ENCODE data around the gene GDF2. TPM values are rescaled to one million over a fixed set of nuclear protein-coding genes. Genes with fewer than 3 reads are reported as not detected.

Gene GDF2
- total and polyA plus RNA-seq, 2 donors = not detected

DNA sequence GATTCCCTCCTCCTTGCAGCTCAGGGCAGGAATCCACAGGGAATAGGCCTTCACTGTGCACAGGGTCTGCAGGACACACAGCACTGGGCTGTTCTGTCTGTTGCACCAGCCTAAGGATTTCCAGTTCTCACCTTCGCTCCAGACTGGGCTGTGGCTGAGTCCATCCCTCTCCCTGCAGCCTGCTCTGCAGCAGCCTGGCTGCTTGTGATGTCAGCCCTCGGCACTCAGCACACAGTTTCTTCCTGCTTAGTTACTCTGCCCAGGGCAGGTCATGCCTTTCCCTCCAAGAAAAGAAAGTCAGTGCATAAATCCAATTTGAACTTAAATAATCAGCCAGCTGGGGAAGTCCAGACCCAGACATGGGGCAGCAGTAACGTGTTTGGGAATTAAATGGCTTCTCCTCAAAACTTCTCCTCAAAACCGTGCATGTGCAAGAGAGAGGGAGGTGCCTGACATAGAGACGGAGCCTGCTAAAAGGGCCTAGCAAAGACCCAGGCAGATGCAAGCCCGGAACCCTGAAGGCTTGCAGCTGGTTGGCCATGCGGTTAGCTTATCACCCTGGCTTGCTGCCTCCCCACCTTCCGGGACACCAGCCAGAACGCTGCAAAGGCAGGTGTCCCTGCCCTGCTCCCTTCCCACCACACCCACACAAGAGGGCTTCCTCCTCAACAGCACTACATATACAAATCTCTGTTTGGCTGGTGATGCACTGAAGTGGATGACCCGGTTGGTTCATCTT is 10.9 kb upstream of the GDF2 start:
- WGBS = 44% methylated on average over 10 of the region's 10 CpGs
- Histone ChIP-seq H3K4me3 (ENCODE audit: low read depth, low read length) (no peak overlapping the region), H3K4me1 (ENCODE audit: insufficient read depth) (no peaks in the 10 kb centered on the region), H3K27ac (ENCODE audit: low read depth) (no peak overlapping the region), H3K36me3 (ENCODE audit: insufficient read depth) (no peaks in the 10 kb centered on the region)
- DNase-seq (ENCODE audit: extremely low spot score) = no peak

DNA sequence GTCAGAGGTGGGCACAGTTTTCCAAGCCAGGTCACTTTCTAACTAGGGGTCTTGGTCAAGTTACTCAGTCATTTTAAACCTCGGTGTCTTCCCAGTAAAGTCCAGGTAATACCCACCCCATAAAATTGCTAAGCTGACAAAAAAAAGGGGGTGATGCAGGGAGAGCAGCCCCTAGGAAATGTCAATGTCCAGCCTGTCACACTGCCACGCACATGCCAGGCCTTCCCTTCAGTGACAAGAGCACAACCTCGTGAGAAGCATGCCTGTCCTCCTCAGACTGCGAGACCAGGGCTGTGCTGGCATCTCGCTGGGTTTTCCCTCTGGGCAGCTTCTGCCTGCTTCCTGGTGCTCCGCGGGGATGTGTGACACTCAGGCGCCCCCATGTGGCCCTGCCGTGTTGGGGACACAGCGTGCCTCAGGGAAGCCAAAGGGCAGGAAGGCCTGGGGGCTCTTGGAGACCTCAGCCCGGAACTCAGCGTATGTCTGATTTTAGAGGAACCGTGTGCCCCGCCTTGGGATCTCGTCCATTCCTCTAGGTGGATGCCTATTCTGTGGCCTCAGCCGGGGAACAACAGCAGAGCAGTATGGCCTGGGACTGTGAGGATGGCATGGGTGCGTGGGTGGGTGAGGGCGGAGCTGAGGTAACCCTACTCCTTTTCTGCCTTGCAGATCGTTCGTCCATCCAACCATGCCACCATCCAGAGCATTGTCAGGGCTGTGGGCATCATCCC is 10.2 kb upstream of the GDF2 start:
- DNase-seq (ENCODE audit: extremely low spot score) = no peak
- H3K4me1 ChIP-seq (ENCODE audit: insufficient read depth) = no peaks in the 10 kb centered on the region
- H3K36me3 ChIP-seq (ENCODE audit: insufficient read depth) = no peaks in the 10 kb centered on the region
- no peak overlapping the region for H3K27ac ChIP-seq (ENCODE audit: low read depth)
- WGBS = 31% methylated on average over 20 of the region's 20 CpGs
- H3K4me3 ChIP-seq (ENCODE audit: low read depth, low read length) = no peak overlapping the region

DNA sequence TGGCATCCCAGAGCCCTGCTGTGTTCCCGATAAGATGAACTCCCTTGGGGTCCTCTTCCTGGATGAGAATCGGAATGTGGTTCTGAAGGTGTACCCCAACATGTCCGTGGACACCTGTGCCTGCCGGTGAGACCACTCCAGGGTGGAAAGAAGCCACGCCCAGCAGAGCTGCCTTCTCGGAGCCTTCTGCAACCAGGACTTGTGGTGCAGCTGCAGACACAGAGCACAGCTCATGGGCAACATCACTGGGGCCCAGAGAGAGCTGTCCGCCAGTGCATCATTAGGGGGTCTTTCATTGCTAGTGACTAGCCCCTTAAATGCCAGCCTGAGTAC is 9.6 kb upstream of the GDF2 start:
- Histone ChIP-seq H3K4me3 (ENCODE audit: low read depth, low read length) (no peak overlapping the region), H3K4me1 (ENCODE audit: insufficient read depth) (no peaks in the 10 kb centered on the region), H3K36me3 (ENCODE audit: insufficient read depth) (no peaks in the 10 kb centered on the region), H3K27ac (ENCODE audit: low read depth) (no peak overlapping the region)
- no peak for DNase-seq (ENCODE audit: extremely low spot score)
- 86% methylated on average over 7 of the region's 7 CpGs for WGBS

DNA sequence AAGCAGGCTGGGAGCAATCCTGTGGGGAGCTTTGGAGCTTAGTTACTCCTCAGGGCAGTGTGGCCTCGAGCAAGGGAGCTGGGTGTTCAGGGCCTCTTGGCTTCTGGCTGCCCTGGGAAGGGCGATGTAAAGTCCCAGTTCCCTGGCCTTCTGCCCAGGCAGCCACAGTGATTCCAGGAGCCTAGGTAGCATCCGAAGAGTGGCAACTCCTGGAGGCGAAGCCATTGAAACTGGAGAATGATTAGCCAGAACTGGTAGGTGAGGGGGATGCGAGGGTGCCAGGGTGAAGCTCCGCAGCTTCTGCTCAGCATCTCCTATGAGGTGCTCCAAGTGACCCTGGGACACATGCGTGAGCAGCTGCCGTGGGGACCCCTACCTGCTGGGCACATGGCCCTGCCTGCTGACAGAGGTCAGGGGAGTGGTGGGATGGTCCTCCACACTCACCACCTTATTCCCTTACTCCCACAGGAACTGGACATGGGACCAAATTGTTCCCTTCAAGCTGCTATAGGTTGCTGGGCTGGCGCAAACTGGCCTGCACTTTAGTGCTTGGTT is 7.8 kb upstream of the GDF2 start:
- WGBS = 94% methylated on average over 9 of the region's 9 CpGs
- Histone ChIP-seq H3K4me3 (ENCODE audit: low read depth, low read length) (no peak overlapping the region), H3K4me1 (ENCODE audit: insufficient read depth) (no peaks in the 10 kb centered on the region), H3K36me3 (ENCODE audit: insufficient read depth) (no peaks in the 10 kb centered on the region), H3K27ac (ENCODE audit: low read depth) (no peak overlapping the region)
- DNase-seq (ENCODE audit: extremely low spot score) = no peak

GRCh38 chr10:47315421-47315820 is 6.8 kb upstream of the GDF2 start:
- DNase-seq (ENCODE audit: extremely low spot score) = no peak
- no peak overlapping the region for H3K27ac ChIP-seq (ENCODE audit: low read depth)
- 96% methylated on average over 2 of the region's 2 CpGs for WGBS
- no peak overlapping the region for H3K4me3 ChIP-seq (ENCODE audit: low read depth, low read length)
- no peaks in the 10 kb centered on the region for H3K36me3 ChIP-seq (ENCODE audit: insufficient read depth)
- H3K4me1 ChIP-seq (ENCODE audit: insufficient read depth) = no peaks in the 10 kb centered on the region

DNA sequence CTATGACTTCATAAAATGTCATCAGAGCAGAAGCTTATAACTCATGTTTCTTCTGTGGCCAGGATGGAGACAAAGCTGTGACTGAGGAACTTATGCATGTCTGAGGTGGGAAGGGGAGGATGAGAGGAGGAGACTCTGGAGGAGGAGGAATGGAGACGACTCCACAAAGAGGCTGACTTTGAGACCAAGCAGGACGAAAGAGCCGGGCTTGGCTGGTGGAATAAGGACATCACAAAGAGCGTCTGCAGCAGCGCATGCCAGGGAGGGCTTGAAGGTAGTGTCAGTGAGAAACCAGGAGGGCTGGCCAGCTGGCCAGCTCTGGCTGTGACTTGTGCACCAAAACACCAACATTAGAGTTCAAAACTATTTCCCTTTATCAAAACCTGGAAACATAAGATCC is 6.1 kb upstream of the GDF2 start:
- Histone ChIP-seq H3K4me1 (ENCODE audit: insufficient read depth) (no peaks in the 10 kb centered on the region), H3K36me3 (ENCODE audit: insufficient read depth) (no peaks in the 10 kb centered on the region), H3K4me3 (ENCODE audit: low read depth, low read length) (no peak overlapping the region), H3K27ac (ENCODE audit: low read depth) (no peak overlapping the region)
- DNase-seq (ENCODE audit: extremely low spot score) = no peak
- 88% methylated on average over 5 of the region's 5 CpGs for WGBS

GRCh38 chr10:47317251-47317650 is 5.0 kb upstream of the GDF2 start:
- H3K4me3 ChIP-seq (ENCODE audit: low read depth, low read length) = no peak overlapping the region
- no peaks in the 10 kb centered on the region for H3K4me1 ChIP-seq (ENCODE audit: insufficient read depth)
- H3K36me3 ChIP-seq (ENCODE audit: insufficient read depth) = no peaks in the 10 kb centered on the region
- WGBS = 83% methylated on average over 4 of the region's 4 CpGs
- DNase-seq (ENCODE audit: extremely low spot score) = no peak
- H3K27ac ChIP-seq (ENCODE audit: low read depth) = no peak overlapping the region

GRCh38 chr10:47318706-47319105 is 3.5 kb upstream of the GDF2 start:
- no peaks in the 10 kb centered on the region for H3K36me3 ChIP-seq (ENCODE audit: insufficient read depth)
- no peak overlapping the region for H3K27ac ChIP-seq (ENCODE audit: low read depth)
- H3K4me3 ChIP-seq (ENCODE audit: low read depth, low read length) = no peak overlapping the region
- no peaks in the 10 kb centered on the region for H3K4me1 ChIP-seq (ENCODE audit: insufficient read depth)
- no peak for DNase-seq (ENCODE audit: extremely low spot score)
- 86% methylated on average over 9 of the region's 9 CpGs for WGBS

- WGBS = 89% methylated on average over 8 of the region's 8 CpGs
- DNase-seq (ENCODE audit: extremely low spot score) = no peak
Measured at GRCh38 chr10:47319784-47320183, 2.5 kb upstream of the GDF2 start.

GRCh38 chr10:47320812-47321211 is 1.4 kb upstream of the GDF2 start:
- 73% methylated on average over 6 of the region's 6 CpGs for WGBS
- no peak for DNase-seq (ENCODE audit: extremely low spot score)
- H3K4me3 ChIP-seq (ENCODE audit: low read depth, low read length) = no peak overlapping the region
- no peaks in the 10 kb centered on the region for H3K4me1 ChIP-seq (ENCODE audit: insufficient read depth)
- H3K27ac ChIP-seq (ENCODE audit: low read depth) = no peak overlapping the region
- no peaks in the 10 kb centered on the region for H3K36me3 ChIP-seq (ENCODE audit: insufficient read depth)

More at GRCh38 chr10:47319784-47320183, 2.5 kb upstream of the GDF2 start:
- H3K4me1 ChIP-seq (ENCODE audit: insufficient read depth) = no peaks in the 10 kb centered on the region
- no peaks in the 10 kb centered on the region for H3K36me3 ChIP-seq (ENCODE audit: insufficient read depth)
- no peak overlapping the region for H3K27ac ChIP-seq (ENCODE audit: low read depth)
- H3K4me3 ChIP-seq (ENCODE audit: low read depth, low read length) = no peak overlapping the region

DNA sequence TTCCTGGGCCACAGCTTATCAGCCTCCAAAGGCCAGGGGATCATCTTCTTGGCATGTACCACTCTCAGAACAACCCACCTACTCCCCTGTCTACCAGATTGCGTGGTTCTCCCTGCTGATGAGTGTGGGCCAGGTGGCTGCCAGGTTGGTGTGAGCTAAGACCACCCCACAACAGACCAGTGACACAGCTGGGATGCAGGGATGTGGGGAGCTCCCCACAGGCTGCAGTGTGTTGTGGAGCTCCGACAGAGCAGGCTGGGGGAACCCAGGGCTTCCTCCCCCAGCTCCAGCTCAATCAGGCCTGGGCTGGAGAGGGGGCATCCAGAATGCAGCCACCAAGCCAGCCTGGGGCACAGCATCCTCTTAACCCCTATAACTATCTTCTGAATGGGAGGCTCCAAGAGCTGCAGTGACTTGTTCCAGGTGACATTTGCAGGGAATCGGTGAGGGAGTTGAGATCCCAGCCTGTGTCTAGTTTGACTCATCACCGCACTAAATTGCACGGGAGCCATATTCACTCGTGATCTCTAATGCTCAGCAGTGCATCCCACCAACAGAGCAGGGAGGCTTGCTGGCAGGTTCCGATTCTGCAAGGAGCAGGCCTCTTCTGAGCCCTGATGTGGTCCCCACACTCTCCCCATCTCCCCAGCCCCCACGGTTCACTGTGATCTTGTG is 596 bp upstream of the GDF2 start:
- no peaks in the 10 kb centered on the region for H3K4me1 ChIP-seq (ENCODE audit: insufficient read depth)
- no peaks in the 10 kb centered on the region for H3K36me3 ChIP-seq (ENCODE audit: insufficient read depth)
- no peak overlapping the region for H3K4me3 ChIP-seq (ENCODE audit: low read depth, low read length)
- no peak overlapping the region for H3K27ac ChIP-seq (ENCODE audit: low read depth)
- 82% methylated on average over 8 of the region's 8 CpGs for WGBS
- no peak for DNase-seq (ENCODE audit: extremely low spot score)

DNA sequence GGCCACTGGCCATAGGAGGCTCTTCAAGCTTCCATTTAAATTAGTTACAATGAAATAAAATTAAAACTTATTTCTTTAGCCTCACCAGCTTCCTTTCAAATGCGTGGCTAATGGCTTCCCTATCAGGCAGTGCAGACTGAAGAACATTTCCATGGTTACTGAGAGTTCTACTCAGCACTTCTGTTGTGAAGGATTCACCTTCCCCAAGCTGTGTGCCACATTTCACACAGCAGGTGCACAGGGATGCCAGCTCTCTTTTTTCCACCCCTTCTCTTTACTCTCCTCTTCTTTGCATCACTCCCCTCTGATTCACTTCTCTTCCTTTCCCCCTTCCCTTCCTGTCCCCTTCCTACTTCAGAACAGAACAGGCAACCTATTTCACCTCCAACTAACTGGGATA is 833 bp downstream of the GDF2 start:
- no peaks in the 10 kb centered on the region for H3K36me3 ChIP-seq (ENCODE audit: insufficient read depth)
- 70% methylated on average over 1 of the region's 1 CpG for WGBS
- DNase-seq (ENCODE audit: extremely low spot score) = no peak

DNA sequence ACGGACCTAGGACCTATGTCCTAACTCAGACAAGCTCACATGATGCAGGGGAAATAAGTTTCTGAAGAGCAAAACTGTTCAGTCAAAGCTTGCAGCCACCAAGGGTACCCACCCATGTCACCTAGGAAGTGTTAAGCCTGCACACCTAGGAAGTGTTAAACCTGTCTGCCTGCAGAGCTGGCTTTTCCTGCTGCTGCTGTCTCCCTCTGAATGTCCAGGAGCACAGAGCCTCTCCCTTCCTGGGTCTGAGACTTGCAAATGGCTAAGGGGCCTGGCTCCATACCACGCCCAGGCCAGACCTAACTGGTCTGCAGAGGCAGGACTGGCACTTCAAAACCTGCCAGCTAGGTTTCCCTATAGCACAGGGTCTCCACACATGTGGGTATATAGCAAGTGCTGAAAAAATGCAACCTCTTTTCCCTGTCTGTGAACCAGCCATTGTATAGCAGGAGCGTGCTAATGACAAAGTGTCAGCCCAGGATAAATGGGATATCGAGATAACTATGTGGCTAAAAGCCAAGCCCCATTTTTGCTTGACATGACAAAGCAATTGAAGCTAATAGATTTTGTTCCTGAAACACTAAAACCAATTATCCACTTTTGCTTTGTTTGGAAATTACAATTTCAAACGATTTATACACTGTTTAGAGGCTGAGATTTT is 1.5 kb downstream of the GDF2 start:
- Histone ChIP-seq H3K36me3 (ENCODE audit: insufficient read depth) (no peaks in the 10 kb centered on the region), H3K27ac (ENCODE audit: low read depth) (no peak overlapping the region), H3K4me3 (ENCODE audit: low read depth, low read length) (no peak overlapping the region), H3K4me1 (ENCODE audit: insufficient read depth) (no peaks in the 10 kb centered on the region)
- DNase-seq (ENCODE audit: extremely low spot score) = no peak
- WGBS = 64% methylated on average over 5 of the region's 5 CpGs

More for the DNA sequence above, 833 bp downstream of the GDF2 start:
- no peak overlapping the region for H3K4me3 ChIP-seq (ENCODE audit: low read depth, low read length)
- no peaks in the 10 kb centered on the region for H3K4me1 ChIP-seq (ENCODE audit: insufficient read depth)
- H3K27ac ChIP-seq (ENCODE audit: low read depth) = no peak overlapping the region

Measured in urinary bladder (tissue), 4 donors.